Adrenal gland (tissue), 12 donors: ENCODE data around the gene ARV1. TPM values are rescaled to one million over a fixed set of nuclear protein-coding genes. Genes with fewer than 3 reads are reported as not detected.
"Not testable (repeated sequence)": the region's sequence is repeated elsewhere in the genome, so short reads cannot be mapped to it uniquely, and the experiment has no call there.

Source experiments
- DNase-seq, 7 donors: peaks; one replicate each; pipeline ENCODE4 v3.0.0-alpha.2; 2019 to 2020
- H3K27ac ChIP-seq, 5 donors: fragments of 200-600 bp; sonication (generic) in 4 of 5; 1 replicate in 3 of 5; 2 replicates in 2 of 5; pipeline versions ENCODE4 v1.5.1 to v1.8.0; 2016 to 2020; ENCODE audit warnings: mild to moderate bottlenecking in 1 of 5
- H3K27me3 ChIP-seq: fragments of 200-600 bp; 2 replicates; pipeline ENCODE4 v1.8.0; 2021
- H3K36me3 ChIP-seq, 2 donors: fragments of 200-600 bp; replicated peaks in 1 of 2; 1 replicate in 1 of 2; 2 replicates in 1 of 2; pipeline versions ENCODE4 v1.5.1 to v1.8.0; 2018 to 2022
- H3K4me1 ChIP-seq, 2 donors: fragments of 200-600 bp; replicated peaks in 1 of 2; 1 replicate in 1 of 2; 2 replicates in 1 of 2; pipeline versions ENCODE4 v1.5.1 to v1.8.0; 2018 to 2021
- H3K4me3 ChIP-seq, 4 donors: fragments of 200-600 bp; sonication (generic) in 3 of 4; one replicate each; pipeline ENCODE4 v1.5.1; 2016 to 2018
- H3K9me3 ChIP-seq, 3 donors: fragments of 200-600 bp; sonication (generic) in 1 of 3; replicated peaks in 1 of 3; 1 replicate in 2 of 3; 2 replicates in 1 of 3; pipeline versions ENCODE4 v1.5.1 to v1.8.0; 2016 to 2021
- CTCF ChIP-seq, 6 experiments: fragments of 450-650 bp in 4 of 6; fragments of 200-600 bp in 2 of 6; sonication (generic) in 1 of 6; IDR thresholded peaks; 1 replicate in 5 of 6; 2 replicates in 1 of 6; pipeline versions ENCODE4 v1.5.1 to v1.8.0; 2016 to 2021; ENCODE audit warnings: antibody characterized with exemption in 6 of 6, mild to moderate bottlenecking in 2 of 6, moderate library complexity in 1 of 6
- POLR2A ChIP-seq, 2 donors: fragments of 450-650 bp; IDR thresholded peaks; one replicate each; pipeline ENCODE4 v1.6.1; 2017; ENCODE audit warnings: antibody characterized with exemption in 2 of 2, mild to moderate bottlenecking in 2 of 2, moderate library complexity in 1 of 2
- WGBS, 4 donors: extraction: QIAGEN DNeasy Blood & Tissue Kit in 2 of 4; methylation state at CpG; one replicate each; pipeline versions ENCODE4 v1.1.5 to v1.1.7; 2013 to 2017; 5-methylcytosine and 5-hydroxymethylcytosine counted together
- intact Hi-C, 2 donors: fragments of 100-400 bp; cut with DNase I; formaldehyde crosslinking; loops; one replicate each; pipeline versions ENCODE4 v1.14.1 to v1.15.0; 2022 to 2023
- polyA plus RNA-seq, 3 donors: library from polyadenylated mRNA; stranded (reverse); fragments of 200-250 nt in 2 of 3; fragments of 350-450 nt in 1 of 3; fragmentation: Illumina TruSeq in 1 of 3; extraction: RNeasy Lipid Tissue Mini Kit (QIAGEN cat#74804) in 1 of 3; gene quantifications; one replicate each; pipeline ENCODE4 v1.2.3, GENCODE V29; 2013 to 2014
- total RNA-seq, 9 donors: library from RNA; depleted of rRNA in 4 of 9; stranded (reverse); fragments of >200 nt in 4 of 9; fragments of 120-200 nt in 1 of 9; fragmentation: NEBNext Ultra II Directional in 1 of 9; extraction: Animal tissue kit (Norgen Biotek cat#: 25700) in 1 of 9; gene quantifications; one replicate each; pipeline versions ENCODE4 v1.1.0 to v1.2.4, GENCODE V29; 2013 to 2023
- donor health status: healthy with polysubstance abuse.
- donor health status: Bipolar disorder and iron deficiency.
- donor health status: DM: yes; HTN: yes; CAD: no.
- donor health status: DM: no; HTN: no; CAD: no.
- donor health status: DM: no; HTN: no; CAD: no.
- donor health status: DM: yes; HTN: yes; CAD: no.

ARV1 gene
- total and polyA plus RNA-seq, 12 donors, result 20.1 to 81.5 (median 23.9) TPM

- intact Hi-C loops, result no loop called here
- Histone ChIP-seq H3K36me3 (peaks cover 0 to 4% of the 10 kb centered on the region in 2 donors), H3K27me3 (no peaks in the 10 kb centered on the region), H3K4me3 (no peak overlapping the region), H3K9me3 (no peaks in the 10 kb centered on the region), H3K27ac (no peak overlapping the region), H3K4me1 (peaks cover 8 to 25% of the 10 kb centered on the region in 2 donors)
- TF ChIP-seq POLR2A (IDR thresholded peaks at IDR 0.05), result no peak
- TF ChIP-seq CTCF (IDR thresholded peaks at IDR 0.05), result no peak
- no peak for DNase-seq
- 90 to 95% (median 92%) methylated on average over 5 of the region's 5 CpGs for WGBS, 4 donors
Measured at GRCh38 chr1:230983811-230984210, 4.9 kb downstream of the ARV1 start.

- H3K27me3 ChIP-seq, intact Hi-C loops, DNase-seq, H3K27ac ChIP-seq, H3K4me3 ChIP-seq, H3K36me3 ChIP-seq, H3K9me3 ChIP-seq: not testable (repeated sequence)
- WGBS, 4 donors, result 78 to 84% (median 80%) methylated on average over 10 of the region's 10 CpGs
- peaks cover 3 to 19% of the 10 kb centered on the region in 2 donors for H3K4me1 ChIP-seq
Measured at GRCh38 chr1:230984622-230985515, 6.0 kb downstream of the ARV1 start.

GRCh38 chr1:230985711-230986110, 6.8 kb downstream of the ARV1 start:
- H3K27ac ChIP-seq, result no peak overlapping the region
- peaks cover 0 to 10% of the 10 kb centered on the region in 2 donors for H3K4me1 ChIP-seq
- H3K4me3 ChIP-seq, result no peak overlapping the region
- no peaks in the 10 kb centered on the region for H3K9me3 ChIP-seq
- H3K27me3 ChIP-seq, result no peaks in the 10 kb centered on the region
- DNase-seq, result no peak
- H3K36me3 ChIP-seq, result peaks cover 0 to 15% of the 10 kb centered on the region in 2 donors
- intact Hi-C loops, result no loop called here
- no peak for TF ChIP-seq CTCF (IDR thresholded peaks at IDR 0.05)
- WGBS, 4 donors, result 91 to 99% (median 97%) methylated on average over 6 of the region's 6 CpGs

- peaks cover 0 to 9% of the 10 kb centered on the region in 2 donors for H3K4me1 ChIP-seq
- no peak overlapping the region for H3K4me3 ChIP-seq
- TF ChIP-seq POLR2A (IDR thresholded peaks at IDR 0.05) (no peak), CTCF (IDR thresholded peaks at IDR 0.05) (no peak)
- peaks cover 0 to 16% of the 10 kb centered on the region in 2 donors for H3K36me3 ChIP-seq
- 50 to 63% (median 55%) methylated on average over 7 of the region's 7 CpGs for WGBS, 4 donors
- peak overlapping the region in 2 of 5 donors; percentile 13 to 42 for H3K27ac ChIP-seq
- DNase-seq, result peak in 6 of 7 donors; percentile 26 to 70 (median 58)
- H3K9me3 ChIP-seq, result no peaks in the 10 kb centered on the region
- intact Hi-C loops, result no loop called here
- H3K27me3 ChIP-seq, result no peaks in the 10 kb centered on the region
Measured at GRCh38 chr1:230986976-230987375, 8.1 kb downstream of the ARV1 start.
